Astrocyte (in vitro differentiated cells and primary cell): Measurements from ENCODE around the gene COX10.

ENCODE experiments used
- CTCF ChIP-seq: IDR thresholded peaks from 2 replicates; pipeline ENCODE4 v1.5.1; 2011; ENCODE audit warnings: low read depth, mild to moderate bottlenecking, inconsistent platforms, low read length, moderate library complexity; ENCODE audit not compliant: insufficient read depth
- EZH2 ChIP-seq: IDR thresholded peaks from 2 replicates; pipeline ENCODE4 v1.6.1; 2012; ENCODE audit warnings: mild to moderate bottlenecking, low read length, inconsistent platforms; ENCODE audit not compliant: insufficient read depth

GRCh38 chr17:14094676-14095601 lies 25.6 kb downstream of the COX10 start:
- no peak for TF ChIP-seq CTCF
- TF ChIP-seq EZH2, result no peak
